HepG2 (cell line): Measurements from ENCODE around the gene ANKS1A.

ENCODE experiments used
- ESRRA ChIP-seq: sonication (generic); formaldehyde crosslinking; IDR thresholded peaks from 2 replicates; pipeline ENCODE4 v1.5.1; 2020; ENCODE audit warnings: mild to moderate bottlenecking, low read depth, missing genetic modification reagents
- GATAD1 ChIP-seq: IDR thresholded peaks from 2 replicates; pipeline ENCODE4 v1.6.1; 2016; ENCODE audit warnings: missing genetic modification reagents, missing compliant biosample characterization
- MXD4 ChIP-seq: IDR thresholded peaks from 2 replicates; pipeline ENCODE4 v1.6.1; 2016; ENCODE audit warnings: mild to moderate bottlenecking, missing biosample characterization, missing genetic modification reagents
- PATZ1 ChIP-seq: sonication (generic); formaldehyde crosslinking; IDR thresholded peaks from 2 replicates; pipeline ENCODE4 v1.4.0; 2020; ENCODE audit warnings: missing genetic modification reagents
- POLR2AphosphoS2 ChIP-seq: IDR thresholded peaks from 2 replicates; pipeline ENCODE4 v1.6.1; 2011; ENCODE audit warnings: low read depth, low read length, improper control_type of control experiment
- POLR2AphosphoS5 ChIP-seq: IDR thresholded peaks from 2 replicates; pipeline ENCODE4 v1.6.1; 2012; ENCODE audit warnings: low read depth, low read length
- TEAD3 ChIP-seq: optimal IDR thresholded peaks from 2 replicates; pipeline ENCODE3; 2016; ENCODE audit warnings: borderline replicate concordance
- ZBTB33 ChIP-seq: sonication (generic); formaldehyde crosslinking; IDR thresholded peaks from 2 replicates; pipeline ENCODE4 v1.4.0; 2020; ENCODE audit warnings: missing genetic modification reagents
- ZNF207 ChIP-seq: fragments of 450-650 bp; IDR thresholded peaks from 2 replicates; pipeline ENCODE4 v1.6.1; 2016; ENCODE audit warnings: antibody characterized with exemption, borderline replicate concordance
- ZNF280B ChIP-seq: sonication (generic); formaldehyde crosslinking; IDR thresholded peaks from 2 replicates; pipeline ENCODE4 v1.5.0; 2020; ENCODE audit warnings: missing genetic modification reagents, mild to moderate bottlenecking, borderline replicate concordance

GRCh38 chr6:35105078-35105477 lies 216.0 kb downstream of the ANKS1A start:
- no peak for TF ChIP-seq ZNF207
- no peak for TF ChIP-seq ZBTB33 (CRISPR knock-in tag)
- no peak for TF ChIP-seq POLR2AphosphoS2
- TF ChIP-seq ZNF280B (CRISPR knock-in tag) = no peak
- no peak for TF ChIP-seq PATZ1 (CRISPR knock-in tag)
- TF ChIP-seq GATAD1 (CRISPR knock-in tag) = no peak
- TF ChIP-seq MXD4 (CRISPR knock-in tag) = no peak
- no peak for TF ChIP-seq ESRRA (CRISPR knock-in tag)
- TF ChIP-seq TEAD3 (CRISPR knock-in tag) = no peak
- no peak for TF ChIP-seq POLR2AphosphoS5
